HG02852 (cell line): ENCODE data around the gene DSC3.
"Not testable (repeated sequence)": the region's sequence is repeated elsewhere in the genome, so short reads cannot be mapped to it uniquely, and the experiment has no call there.

Experiments used
- ATAC-seq: cut with Tn5 transposase; IDR thresholded peaks from one replicate; pipeline ENCODE4 v1.9.1; 2021; ENCODE audit warnings: mild to moderate bottlenecking, moderate library complexity; ENCODE audit not compliant: unreplicated experiment

DSC3 gene

GRCh38 chr18:30978091-30978490 lies 64.5 kb downstream of the DSC3 start:
- ATAC-seq, result not testable (repeated sequence)

- ATAC-seq, result peak; percentile 69
These were observed 71.1 kb downstream of the DSC3 start for GRCh38 chr18:30971338-30971956.

GRCh38 chr18:30970196-30970816 lies 72.2 kb downstream of the DSC3 start:
- no peak for ATAC-seq

- no peak for ATAC-seq
These were observed 72.8 kb downstream of the DSC3 start for GRCh38 chr18:30969670-30970170.

GRCh38 chr18:30967701-30968100 lies 74.8 kb downstream of the DSC3 start:
- no peak for ATAC-seq

- no peak for ATAC-seq
These were observed 77.3 kb downstream of the DSC3 start for GRCh38 chr18:30965237-30965636.

GRCh38 chr18:30960661-30961060 lies 81.9 kb downstream of the DSC3 start:
- no peak for ATAC-seq

- no peak for ATAC-seq
These were observed 85.5 kb downstream of the DSC3 start for GRCh38 chr18:30957066-30957465.

- no peak for ATAC-seq
These were observed 88.3 kb downstream of the DSC3 start for GRCh38 chr18:30954262-30954661.

GRCh38 chr18:30945761-30946160 lies 96.8 kb downstream of the DSC3 start:
- no peak for ATAC-seq

GRCh38 chr18:30944773-30945417 lies 97.6 kb downstream of the DSC3 start:
- no peak for ATAC-seq

- no peak for ATAC-seq
These were observed 101.5 kb downstream of the DSC3 start for GRCh38 chr18:30940952-30941539.
